Ammon's horn (tissue), 1 donor: ENCODE data around the gene CARD19.
A peak's percentile ranks its signal among the peaks of the same experiment; 100 is the strongest.

Experiments
- DNase-seq: peaks from one replicate; pipeline ENCODE4 v3.0.0-alpha.2; 2016; ENCODE audit warnings: low spot score

CARD19 gene

DNA sequence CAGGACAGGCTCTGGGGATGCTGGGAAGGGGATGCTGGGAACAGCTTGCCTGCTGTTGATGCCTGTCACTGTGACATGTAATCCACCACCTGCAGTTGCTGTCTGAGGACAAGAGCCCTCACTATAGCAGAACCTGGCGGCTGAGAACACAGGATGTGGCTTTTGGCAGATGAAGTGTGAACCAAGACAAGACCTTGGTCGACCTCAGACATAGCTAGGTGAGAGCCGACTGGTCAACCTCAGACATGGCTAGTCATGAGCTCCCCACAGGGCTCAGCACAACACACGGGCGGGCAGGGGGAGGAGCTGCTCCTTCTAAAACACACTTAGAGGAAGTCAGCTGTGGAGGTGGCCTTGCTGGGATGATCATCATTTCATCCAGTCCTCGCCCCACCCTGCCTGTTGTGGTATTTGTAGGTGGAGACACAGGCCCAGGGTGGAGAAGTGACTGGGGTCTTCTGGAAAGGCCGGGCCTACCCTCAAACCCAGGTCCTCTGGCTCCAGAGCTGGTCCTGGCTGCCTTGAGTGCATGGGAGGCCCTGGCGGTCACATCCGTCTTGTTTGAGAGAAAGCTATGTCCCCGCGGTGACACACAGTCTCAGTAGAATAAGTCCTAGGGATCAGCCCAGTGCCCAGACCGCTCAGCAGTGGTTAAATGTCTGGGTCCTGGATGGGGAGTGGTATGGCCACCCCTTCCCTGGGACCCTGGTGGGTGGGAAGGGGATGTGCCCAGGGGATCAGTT lies 31.5 kb upstream of the CARD19 start:
- peak; percentile 31 for DNase-seq

- peak; percentile 69 for DNase-seq
These were observed 30.8 kb upstream of the CARD19 start for GRCh38 chr9:93065135-93065720.

DNA sequence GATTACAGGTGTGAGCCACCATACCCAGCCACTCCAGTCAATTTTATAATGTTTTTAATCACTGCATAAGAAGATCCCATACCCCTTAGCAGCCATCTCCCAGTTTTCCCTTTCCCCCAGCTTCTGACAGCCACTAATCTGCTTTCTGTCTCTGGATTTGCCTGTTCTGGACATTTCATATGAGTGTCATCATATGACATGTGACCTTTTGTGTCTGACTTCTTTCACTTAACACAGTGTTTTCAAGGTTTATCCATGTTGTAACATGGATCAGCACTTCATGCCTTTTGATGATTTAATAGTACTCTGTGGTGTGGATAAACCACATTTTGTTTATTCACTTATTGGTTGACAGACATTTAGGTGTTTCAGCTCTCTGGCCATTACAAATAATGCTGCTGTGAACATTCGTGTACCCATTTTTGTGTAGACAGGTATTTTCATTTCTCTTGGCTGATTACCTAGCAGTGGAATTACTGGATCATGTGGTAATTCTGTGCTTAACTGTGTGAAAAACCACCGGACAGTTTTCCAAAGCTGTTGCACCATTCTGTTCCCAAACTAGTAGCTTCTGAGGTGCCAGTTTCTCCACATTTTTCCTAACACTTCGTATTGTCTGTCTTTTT lies 28.9 kb upstream of the CARD19 start:
- no peak for DNase-seq

- no peak for DNase-seq
These were observed 27.1 kb upstream of the CARD19 start for GRCh38 chr9:93068956-93069355.

DNA sequence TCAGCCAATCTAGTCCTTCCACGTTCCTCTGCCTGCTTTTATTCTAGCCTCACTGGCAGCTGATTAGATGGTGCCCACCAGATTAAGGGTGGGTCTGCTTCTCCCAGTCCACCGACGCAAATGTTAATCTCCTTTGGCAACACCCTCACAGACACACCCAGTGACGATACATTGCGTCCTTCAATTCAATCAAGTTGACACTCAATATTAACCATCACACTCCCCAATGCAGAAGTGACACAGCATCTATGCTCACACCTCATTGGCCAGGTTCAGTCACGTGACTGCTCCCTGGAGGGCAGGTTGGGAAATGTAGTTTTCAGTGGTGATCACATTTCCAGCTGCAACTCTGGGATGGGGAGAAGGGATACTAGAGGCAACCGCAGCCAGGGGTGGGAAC lies 24.6 kb upstream of the CARD19 start:
- peak; percentile 39 for DNase-seq

DNA sequence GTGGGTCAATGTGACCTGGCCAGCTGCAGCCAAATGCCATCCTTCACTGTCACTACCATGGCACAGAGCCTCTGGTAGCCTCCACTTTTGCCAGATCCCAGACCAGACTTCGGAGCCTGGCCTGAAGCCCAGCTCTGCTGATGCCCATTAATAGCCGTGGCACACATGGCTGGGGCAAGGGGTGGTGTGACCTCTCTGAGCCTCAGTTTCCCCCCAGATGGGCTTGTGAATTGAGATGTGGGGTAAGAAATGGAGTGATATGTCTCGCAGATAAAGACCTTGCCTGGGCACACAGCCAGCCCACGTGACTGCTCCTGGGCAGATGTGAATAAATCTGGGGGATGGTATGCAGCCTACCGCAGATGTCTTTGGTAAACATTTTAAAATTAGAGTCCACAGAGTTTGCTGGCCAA lies 23.6 kb upstream of the CARD19 start:
- no peak for DNase-seq

- DNase-seq, result no peak
These were observed 19.8 kb upstream of the CARD19 start for GRCh38 chr9:93076101-93076791.

DNA sequence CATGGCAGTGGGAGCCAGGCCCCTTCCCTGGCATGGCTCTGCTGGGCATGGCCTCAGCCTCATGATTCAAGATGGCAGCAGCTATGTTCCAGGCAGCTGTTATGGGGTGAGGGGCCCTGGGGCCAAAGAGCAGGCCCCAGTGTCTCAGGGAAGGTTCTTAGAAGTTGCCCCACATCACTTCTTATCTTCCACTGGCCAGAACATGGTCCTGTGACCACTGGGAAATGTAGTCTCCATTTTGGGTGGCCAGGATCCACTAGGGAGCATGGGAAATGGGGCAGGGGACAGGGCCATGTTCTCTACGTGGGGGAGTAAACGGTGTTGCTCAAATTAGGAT lies 19.3 kb upstream of the CARD19 start:
- DNase-seq, result no peak

DNA sequence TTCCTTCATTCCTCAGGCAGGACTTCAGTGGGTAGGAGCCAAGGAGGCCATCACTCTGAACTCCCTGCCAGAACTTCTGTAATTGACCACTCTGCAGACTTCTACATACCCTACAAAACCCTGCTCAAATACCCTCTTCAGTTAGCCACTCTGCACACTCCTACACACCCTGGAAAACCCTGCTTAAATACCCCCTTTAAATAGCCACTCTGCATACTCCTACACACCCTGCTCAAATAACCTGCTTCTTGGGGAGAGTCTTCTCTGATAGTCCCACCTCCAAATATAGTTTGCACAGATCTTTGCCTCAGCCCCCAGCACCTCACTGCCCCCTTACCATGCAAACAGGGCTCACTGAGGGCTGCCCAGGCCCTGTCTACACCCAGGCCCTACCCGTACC lies 18.6 kb upstream of the CARD19 start:
- DNase-seq, result no peak

DNA sequence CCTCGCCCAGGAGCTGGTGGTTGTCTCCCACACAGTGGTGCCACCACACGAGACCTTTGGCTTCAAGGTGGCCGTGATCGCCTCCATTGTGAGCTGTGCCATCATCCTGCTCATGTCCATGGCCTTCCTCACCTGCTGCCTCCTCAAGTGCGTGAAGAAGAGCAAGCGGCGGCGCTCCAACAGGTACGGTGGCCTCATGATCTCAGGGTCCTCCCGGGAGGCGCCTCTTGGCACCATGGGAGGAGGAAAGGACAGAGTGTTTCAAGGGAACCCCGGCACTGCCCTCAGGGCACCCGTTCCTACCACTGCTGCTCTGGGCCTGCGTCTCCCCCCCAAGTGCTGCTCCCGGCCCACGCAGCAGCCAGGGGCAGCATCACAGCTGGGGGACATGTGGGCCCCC lies 18.2 kb upstream of the CARD19 start:
- no peak for DNase-seq

DNA sequence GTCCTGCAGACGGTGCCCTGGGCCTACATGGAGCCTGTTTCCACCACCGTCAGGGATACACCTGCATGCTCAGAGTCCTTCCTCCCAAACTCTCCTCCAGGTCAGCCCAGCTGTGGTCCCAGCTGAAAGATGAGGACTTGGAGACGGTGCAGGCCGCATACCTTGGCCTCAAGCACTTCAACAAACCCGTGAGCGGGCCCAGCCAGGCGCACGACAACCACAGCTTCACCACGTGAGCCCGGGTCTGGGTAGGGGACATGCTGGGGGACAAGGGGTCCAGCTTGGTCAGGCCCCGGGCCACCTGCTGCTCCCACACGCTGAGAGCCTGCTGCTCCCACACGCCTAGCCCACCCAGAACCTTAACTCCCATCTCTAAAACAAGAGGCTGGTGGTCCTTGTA lies 16.6 kb upstream of the CARD19 start:
- no peak for DNase-seq

- DNase-seq, result no peak
These were observed 15.6 kb upstream of the CARD19 start for GRCh38 chr9:93080406-93080805.

- DNase-seq, result no peak
These were observed 14.9 kb upstream of the CARD19 start for GRCh38 chr9:93081081-93081529.

DNA sequence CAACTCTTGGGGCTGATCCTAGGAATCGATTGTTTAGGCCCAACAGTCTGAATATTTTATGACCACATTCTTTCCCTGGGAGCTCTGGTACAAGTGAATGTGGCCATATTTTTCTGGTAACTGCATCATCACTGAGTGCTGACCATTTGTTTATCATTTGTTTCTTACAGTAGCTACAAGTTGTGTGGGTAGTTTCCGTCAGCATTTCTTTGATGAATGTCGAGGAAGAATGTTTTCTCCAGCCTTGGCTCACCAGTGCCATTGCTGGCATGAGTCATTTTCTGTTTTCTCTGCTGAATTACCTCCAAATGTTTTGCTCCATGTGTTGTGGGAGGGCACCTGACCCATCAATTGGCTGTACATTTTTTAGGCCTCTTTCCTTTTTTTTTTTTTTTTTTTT lies 14.1 kb upstream of the CARD19 start:
- no peak for DNase-seq

- DNase-seq, result no peak
These were observed 13.1 kb upstream of the CARD19 start for GRCh38 chr9:93082841-93083411.

GRCh38 chr9:93083592-93084470 lies 12.2 kb upstream of the CARD19 start:
- no peak for DNase-seq

- no peak for DNase-seq
These were observed 11.5 kb upstream of the CARD19 start for GRCh38 chr9:93084471-93084881.

DNA sequence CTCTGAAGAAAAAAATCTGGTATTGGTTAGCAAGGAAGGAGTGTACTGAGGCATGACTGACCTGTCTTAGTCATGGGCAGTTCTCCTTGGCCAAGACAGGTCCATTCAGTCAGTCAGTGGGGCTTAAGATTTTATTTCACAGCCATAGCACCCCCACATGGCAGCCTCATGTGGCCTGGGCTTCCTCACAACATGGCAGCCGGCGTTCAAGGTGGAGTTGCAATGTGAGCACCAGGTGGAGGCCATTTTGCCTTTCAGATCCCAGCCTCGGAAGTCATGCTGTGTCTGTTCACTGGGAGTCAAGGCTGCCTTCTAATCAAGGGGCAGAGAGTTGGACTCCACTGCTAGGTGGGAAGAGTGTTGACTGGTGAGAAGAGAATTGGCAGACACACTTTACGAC lies 10.3 kb upstream of the CARD19 start:
- DNase-seq, result no peak

- DNase-seq, result no peak
These were observed 9.4 kb upstream of the CARD19 start for GRCh38 chr9:93086447-93087224.

DNA sequence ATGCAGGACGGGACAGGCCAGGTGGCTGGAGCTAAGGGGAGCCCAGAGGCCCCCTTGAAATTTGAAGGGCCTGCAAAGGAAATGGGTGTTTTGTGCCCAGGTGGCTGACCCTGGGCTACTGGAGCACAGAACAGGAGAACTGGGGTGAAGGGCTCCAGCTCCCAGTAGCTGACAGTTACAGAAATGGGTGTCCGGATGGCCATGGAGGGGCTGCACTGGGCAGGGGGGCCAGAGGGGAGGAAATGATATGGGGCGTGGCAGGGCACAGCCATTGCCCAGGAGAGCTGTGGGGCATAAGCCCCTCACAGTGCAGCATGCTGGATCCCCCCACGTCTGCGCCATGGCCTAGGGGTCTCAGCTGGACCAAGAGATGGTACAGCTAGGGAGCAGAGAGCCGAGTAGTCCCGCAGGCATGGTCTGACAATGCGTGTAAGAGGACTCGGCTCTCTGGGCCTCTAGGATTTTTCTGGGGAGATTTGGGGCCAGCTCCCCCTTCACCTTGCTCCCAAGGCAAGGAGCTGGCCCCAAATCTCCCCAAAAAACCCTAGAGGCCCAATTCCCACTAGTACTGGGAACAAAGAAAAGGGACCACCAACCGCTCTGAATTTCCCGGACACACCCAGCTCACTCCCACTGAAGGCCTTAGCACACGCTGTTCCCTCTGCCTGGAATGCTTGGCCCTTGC lies 7.9 kb upstream of the CARD19 start:
- no peak for DNase-seq
